Mesendoderm (in vitro differentiated cells): ENCODE data around the gene BOLA2B.

Experiments used
- DNase-seq: peaks from one replicate; pipeline ENCODE4 v3.0.0; 2013
- H2AK5ac ChIP-seq: 2 replicates; pipeline ENCODE4 v1.6.1; 2013; ENCODE audit warnings: low read length, inconsistent platforms
- H2BK120ac ChIP-seq: 2 replicates; pipeline ENCODE4 v1.6.1; 2013; ENCODE audit warnings: low read depth, mild to moderate bottlenecking, low read length, moderate library complexity, mixed read lengths
- H2BK15ac ChIP-seq: replicated peaks from 2 replicates; pipeline ENCODE4 v1.6.1; 2013; ENCODE audit warnings: low read depth, mild to moderate bottlenecking, moderate library complexity
- H2BK5ac ChIP-seq: 2 replicates; pipeline ENCODE4 v1.6.1; 2013; ENCODE audit warnings: low read length, inconsistent platforms
- H3K18ac ChIP-seq: 2 replicates; pipeline ENCODE4 v1.6.1; 2013; ENCODE audit warnings: mild to moderate bottlenecking, low read length, mixed read lengths
- H3K23ac ChIP-seq: one replicate; pipeline ENCODE4 v1.6.1; 2013; ENCODE audit warnings: low read length
- H3K27ac ChIP-seq: 2 replicates; pipeline ENCODE4 v1.5.1; 2013; ENCODE audit warnings: low read depth, mild to moderate bottlenecking, inconsistent platforms, low read length, moderate library complexity
- H3K27me3 ChIP-seq: 2 replicates; pipeline ENCODE4 v1.6.1; 2013; ENCODE audit warnings: low read length, control low read depth, mild to moderate bottlenecking, inconsistent platforms; ENCODE audit not compliant: insufficient read depth, poor library complexity
- H3K36me3 ChIP-seq: 2 replicates; pipeline ENCODE4 v1.6.1; 2013; ENCODE audit warnings: low read length, inconsistent platforms; ENCODE audit not compliant: control insufficient read depth, insufficient read depth
- H3K4ac ChIP-seq: one replicate; pipeline ENCODE4 v1.6.1; 2013; ENCODE audit warnings: low read depth, mild to moderate bottlenecking, low read length, moderate library complexity
- H3K4me1 ChIP-seq: 2 replicates; pipeline ENCODE4 v1.6.1; 2013; ENCODE audit warnings: low read depth, low read length, inconsistent platforms; ENCODE audit not compliant: control insufficient read depth
- H3K4me2 ChIP-seq: 2 replicates; pipeline ENCODE4 v1.6.1; 2013; ENCODE audit warnings: low read length
- H3K4me3 ChIP-seq: 2 replicates; pipeline ENCODE4 v1.5.1; 2013; ENCODE audit warnings: mild to moderate bottlenecking, low read length
- H3K56ac ChIP-seq: one replicate; pipeline ENCODE4 v1.6.1; 2013; ENCODE audit warnings: low read length
- H3K79me1 ChIP-seq: 2 replicates; pipeline ENCODE4 v1.6.1; 2013; ENCODE audit warnings: low read length, inconsistent platforms
- H3K79me2 ChIP-seq: 2 replicates; pipeline ENCODE4 v1.6.1; 2013; ENCODE audit warnings: mild to moderate bottlenecking, low read length; ENCODE audit not compliant: control insufficient read depth, insufficient read depth
- H3K9ac ChIP-seq: 2 replicates; pipeline ENCODE4 v1.6.1; 2013; ENCODE audit warnings: low read length, inconsistent platforms
- H4K5ac ChIP-seq: one replicate; pipeline ENCODE4 v1.6.1; 2013; ENCODE audit warnings: low read length
- H4K8ac ChIP-seq: one replicate; pipeline ENCODE4 v1.6.1; 2013; ENCODE audit warnings: low read depth, mild to moderate bottlenecking, control low read depth, low read length, moderate library complexity
- WGBS: extraction: QIAGEN DNeasy Blood & Tissue Kit; methylation state at CpG from one replicate; pipeline ENCODE4 v1.1.7; 2013; ENCODE audit warnings: low lambda C conversion rate, missing lambda C conversion rate; ENCODE audit not compliant: insufficient coverage; ENCODE audit errors: extremely low coverage; 5-methylcytosine and 5-hydroxymethylcytosine counted together

Gene BOLA2B

GRCh38 chr16:30185683-30186421 lies 7.6 kb downstream of the BOLA2B start:
- Histone ChIP-seq H3K27ac (no peak overlapping the region), H4K5ac (no peak overlapping the region), H3K4me2 (no peak overlapping the region), H2AK5ac (no peak overlapping the region), H3K36me3 (no peaks in the 10 kb centered on the region), H2BK120ac (no peak overlapping the region), H3K4me3 (no peak overlapping the region), H3K4ac (no peak overlapping the region), H2BK5ac (no peak overlapping the region), H3K79me2 (no peaks in the 10 kb centered on the region), H3K23ac (no peak overlapping the region), H3K79me1 (no peaks in the 10 kb centered on the region), H3K27me3 (no peaks in the 10 kb centered on the region), H2BK15ac (no peak overlapping the region), H3K4me1 (no peaks in the 10 kb centered on the region), H3K56ac (no peak overlapping the region), H3K18ac (no peak overlapping the region), H4K8ac (no peak overlapping the region), H3K9ac (no peak overlapping the region)
- WGBS, result no CpG with 5 or more reads among the region's 15 CpGs
- DNase-seq, result no peak

DNA sequence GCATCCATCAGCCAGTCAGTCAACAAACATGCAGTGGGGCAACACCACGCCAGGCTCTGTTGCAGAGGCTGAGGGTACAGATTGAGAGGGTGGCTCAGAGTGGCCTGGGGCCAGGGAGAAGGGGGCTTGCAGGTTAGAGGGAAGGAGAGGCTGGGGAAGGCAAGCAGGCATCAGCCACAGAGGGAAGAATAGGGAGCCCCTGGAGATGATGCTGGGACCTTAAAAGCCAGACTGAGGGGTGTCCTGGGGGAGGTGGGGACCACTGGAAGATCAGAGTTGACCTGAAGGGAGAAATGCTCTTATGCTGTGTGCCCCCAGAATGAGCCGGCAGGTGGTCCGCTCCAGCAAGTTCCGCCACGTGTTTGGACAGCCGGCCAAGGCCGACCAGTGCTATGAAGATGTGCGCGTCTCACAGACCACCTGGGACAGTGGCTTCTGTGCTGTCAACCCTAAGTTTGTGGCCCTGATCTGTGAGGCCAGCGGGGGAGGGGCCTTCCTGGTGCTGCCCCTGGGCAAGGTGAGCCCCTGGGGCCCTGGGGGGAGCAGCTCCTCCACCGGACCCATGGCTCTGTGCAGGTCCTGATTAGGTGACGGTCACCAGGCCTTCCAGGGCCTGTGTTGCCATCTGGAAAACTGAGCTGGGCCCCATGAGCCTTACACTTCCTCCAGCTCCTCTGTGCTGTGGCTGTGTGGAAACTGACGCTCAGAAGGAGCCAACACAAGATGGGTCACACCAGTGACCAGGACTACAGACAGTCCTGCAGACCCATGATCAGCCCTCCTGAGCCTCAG lies 8.4 kb downstream of the BOLA2B start:
- no peak overlapping the region for H3K4ac ChIP-seq
- peak overlapping the region; percentile 0 for H3K56ac ChIP-seq
- H3K4me2 ChIP-seq, result no peak overlapping the region
- no peaks in the 10 kb centered on the region for H3K36me3 ChIP-seq
- no CpG with 5 or more reads among the region's 13 CpGs for WGBS
- H2AK5ac ChIP-seq, result no peak overlapping the region
- no peak overlapping the region for H4K5ac ChIP-seq
- H2BK15ac ChIP-seq, result no peak overlapping the region
- no peak overlapping the region for H2BK120ac ChIP-seq
- H3K79me2 ChIP-seq, result no peaks in the 10 kb centered on the region
- H3K79me1 ChIP-seq, result no peaks in the 10 kb centered on the region
- no peak overlapping the region for H3K18ac ChIP-seq
- no peak overlapping the region for H3K4me3 ChIP-seq
- no peak overlapping the region for H3K23ac ChIP-seq
- no peaks in the 10 kb centered on the region for H3K4me1 ChIP-seq
- no peak overlapping the region for H2BK5ac ChIP-seq
- no peak overlapping the region for H3K9ac ChIP-seq
- no peaks in the 10 kb centered on the region for H3K27me3 ChIP-seq
- no peak overlapping the region for H3K27ac ChIP-seq
- no peak overlapping the region for H4K8ac ChIP-seq
- no peak for DNase-seq

DNA sequence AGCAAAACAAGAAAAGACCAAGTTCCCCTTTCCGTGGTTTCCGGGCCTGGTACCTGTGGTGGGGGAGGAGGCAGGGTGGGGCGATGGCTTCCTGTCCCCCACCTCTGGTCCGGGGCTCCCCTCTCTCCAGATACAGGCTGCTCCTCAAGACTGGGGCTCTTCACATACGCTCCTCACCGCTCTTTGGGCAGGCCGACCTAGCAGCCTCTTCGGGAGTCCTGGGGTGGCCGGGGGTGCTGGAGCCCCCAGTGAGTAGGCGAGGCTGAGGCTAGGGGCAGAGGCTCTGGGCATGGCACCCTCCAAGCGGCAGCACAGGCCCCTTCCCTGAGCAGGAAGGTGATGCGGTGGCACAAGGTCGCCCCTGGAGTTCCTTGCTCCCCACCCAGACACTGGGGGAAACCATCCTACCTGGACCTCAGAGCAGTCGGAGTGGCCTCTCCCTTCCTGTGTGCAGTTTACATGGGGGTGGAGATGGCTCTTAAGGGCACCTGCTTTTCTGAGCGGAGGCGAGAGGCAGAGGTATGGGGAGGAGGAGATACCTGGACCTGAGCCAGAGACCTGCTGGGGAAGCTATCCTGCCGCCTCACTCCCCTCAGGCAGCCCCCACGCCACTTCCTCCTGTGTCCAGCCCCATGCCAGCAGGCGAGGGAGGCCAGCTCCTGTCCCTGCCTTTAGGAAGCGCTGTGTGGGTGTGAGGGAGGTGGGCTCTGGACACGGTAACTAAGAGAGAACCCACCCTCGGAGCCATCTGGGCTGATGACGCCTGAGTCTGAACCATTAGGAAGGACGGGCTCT lies 9.2 kb downstream of the BOLA2B start:
- Histone ChIP-seq H3K56ac (peak overlapping the region; percentile 60), H4K8ac (no peak overlapping the region), H2BK5ac (no peak overlapping the region), H3K4me1 (no peaks in the 10 kb centered on the region), H3K36me3 (no peaks in the 10 kb centered on the region), H3K4ac (no peak overlapping the region), H3K27ac (no peak overlapping the region), H2BK120ac (no peak overlapping the region), H3K79me2 (no peaks in the 10 kb centered on the region), H3K4me2 (no peak overlapping the region), H3K23ac (no peak overlapping the region), H2AK5ac (no peak overlapping the region), H4K5ac (no peak overlapping the region), H3K79me1 (no peaks in the 10 kb centered on the region), H3K27me3 (no peaks in the 10 kb centered on the region), H2BK15ac (no peak overlapping the region), H3K9ac (no peak overlapping the region), H3K18ac (no peak overlapping the region), H3K4me3 (no peak overlapping the region)
- DNase-seq, result no peak
- WGBS, result no CpG with 5 or more reads among the region's 24 CpGs

DNA sequence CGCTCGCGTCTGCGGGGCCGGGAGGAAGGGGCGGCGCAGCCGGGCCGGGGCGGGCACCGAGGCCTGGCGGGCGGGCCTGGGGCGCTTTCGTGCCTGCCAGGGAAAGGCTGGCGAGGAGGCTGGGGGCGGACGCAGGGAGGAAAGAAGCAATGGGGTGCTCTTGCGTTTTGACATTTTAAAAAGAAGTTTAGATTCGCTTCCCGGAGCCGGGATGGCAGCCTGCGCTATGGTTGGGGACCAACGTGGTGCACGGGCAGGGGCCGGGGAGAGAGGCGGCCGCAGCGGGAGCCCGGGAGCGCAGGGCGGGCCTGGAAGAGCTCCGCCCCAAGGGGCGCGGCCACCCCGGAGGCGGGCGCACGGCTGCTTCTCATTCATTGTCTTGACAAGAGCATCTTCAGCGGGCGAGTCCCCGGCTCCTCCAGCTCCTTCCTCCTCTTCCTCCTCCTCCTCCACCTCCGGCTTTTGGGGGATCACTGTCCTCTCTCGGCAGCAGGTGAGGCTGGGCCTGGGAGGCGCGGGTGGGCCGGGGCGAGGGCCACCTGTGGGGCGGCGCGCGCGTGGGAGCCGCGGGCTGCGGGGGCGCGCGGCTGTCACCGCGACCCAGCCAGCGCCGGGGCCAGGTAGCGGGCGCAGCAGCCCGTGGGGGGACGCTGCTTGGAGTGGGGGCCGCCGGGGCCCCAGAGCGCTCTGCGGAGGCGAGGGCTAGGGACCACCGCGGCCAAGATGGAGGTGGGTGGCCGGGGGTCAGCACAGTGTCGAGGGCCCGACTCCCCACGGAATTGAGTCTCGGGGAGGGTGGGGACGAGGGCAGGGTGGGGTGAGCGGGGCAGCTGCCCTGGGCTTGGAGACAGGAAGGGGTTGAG lies 10.0 kb downstream of the BOLA2B start, which contains the start of gene CORO1A:
Gene CORO1A (plus strand): TSS at position 370 of the 863 bp plus-strand sequence. CDS start 1,608 bp downstream, outside the sequence.
- no peak within 1 kb of the TSS for H3K27ac ChIP-seq
- H2BK120ac ChIP-seq, result no peak within 1 kb of the TSS
- no peaks in the 10 kb centered on the region for H3K27me3 ChIP-seq
- H2AK5ac ChIP-seq, result no peak within 1 kb of the TSS
- no peak within 1 kb of the TSS for H2BK15ac ChIP-seq
- no peaks in the 10 kb centered on the region for H3K79me2 ChIP-seq
- no peak within 1 kb of the TSS for H3K23ac ChIP-seq
- WGBS, result no CpG with 5 or more reads among the region's 81 CpGs
- H4K5ac ChIP-seq, result no peak within 1 kb of the TSS
- peak within 1 kb of the TSS; percentile 87 for H3K56ac ChIP-seq
- no peak within 1 kb of the TSS for H4K8ac ChIP-seq
- no peak within 1 kb of the TSS for H2BK5ac ChIP-seq
- no peaks in the 10 kb centered on the region for H3K79me1 ChIP-seq
- peak within 1 kb of the TSS; percentile 70 for H3K9ac ChIP-seq
- no peaks in the 10 kb centered on the region for H3K36me3 ChIP-seq
- no peaks in the 10 kb centered on the region for H3K4me1 ChIP-seq
- DNase-seq, result peak; percentile 84
- H3K18ac ChIP-seq, result no peak within 1 kb of the TSS
- H3K4ac ChIP-seq, result no peak within 1 kb of the TSS
- peak within 1 kb of the TSS; percentile 47 for H3K4me3 ChIP-seq
- peak within 1 kb of the TSS; percentile 84 for H3K4me2 ChIP-seq

- Histone ChIP-seq H3K27ac (no peak overlapping the region), H3K4me3 (no peak overlapping the region), H2AK5ac (no peak overlapping the region), H3K4ac (no peak overlapping the region), H3K4me2 (no peak overlapping the region), H3K9ac (no peak overlapping the region), H3K79me1 (no peaks in the 10 kb centered on the region), H3K23ac (no peak overlapping the region), H3K79me2 (no peaks in the 10 kb centered on the region), H3K4me1 (no peaks in the 10 kb centered on the region), H2BK5ac (no peak overlapping the region), H3K27me3 (no peaks in the 10 kb centered on the region), H2BK120ac (no peak overlapping the region), H4K8ac (no peak overlapping the region), H2BK15ac (no peak overlapping the region), H3K18ac (no peak overlapping the region), H3K56ac (no peak overlapping the region), H3K36me3 (no peaks in the 10 kb centered on the region), H4K5ac (no peak overlapping the region)
- DNase-seq, result no peak
- no CpG with 5 or more reads among the region's 3 CpGs for WGBS
Observed at GRCh38 chr16:30180741-30181140, 12.7 kb downstream of the BOLA2B start.
